WTC11 (cell line): ENCODE results near the gene GALNT4.

Experiments
- NFYB ChIP-seq: sonication (generic); formaldehyde crosslinking; conservative IDR thresholded peaks from 2 replicates; pipeline ENCODE4 v1.8.0; 2022; ENCODE audit warnings: low read depth, missing genetic modification reagents
- NR2C2 ChIP-seq: sonication (generic); formaldehyde crosslinking; IDR thresholded peaks from 2 replicates; pipeline ENCODE4 v1.8.0; 2022; ENCODE audit warnings: mild to moderate bottlenecking, missing genetic modification reagents
- SP1 ChIP-seq: sonication (generic); formaldehyde crosslinking; conservative IDR thresholded peaks from 2 replicates; pipeline ENCODE4 v1.8.1; 2022; ENCODE audit warnings: missing genetic modification reagents
- ZNF121 ChIP-seq: sonication (generic); formaldehyde crosslinking; IDR thresholded peaks from 2 replicates; pipeline ENCODE4 v1.8.0; 2023; ENCODE audit warnings: missing genetic modification reagents
- ZNF138 ChIP-seq: sonication (generic); formaldehyde crosslinking; conservative IDR thresholded peaks from 2 replicates; pipeline ENCODE4 v1.8.1; 2022; ENCODE audit warnings: mild to moderate bottlenecking, moderate library complexity, missing genetic modification reagents
- ZNF263 ChIP-seq: sonication (generic); formaldehyde crosslinking; IDR thresholded peaks from 2 replicates; pipeline ENCODE4 v1.8.1; 2022; ENCODE audit warnings: low read depth, mild to moderate bottlenecking, moderate library complexity, missing genetic modification reagents
- TF ChIP-seq, protein P1 (sequence below): fragments of 200-600 bp; IDR thresholded peaks from 2 replicates; pipeline ENCODE4 v1.8.0; 2022; ENCODE audit warnings: antibody characterized with exemption
- TF ChIP-seq, protein P2 (sequence below): sonication (generic); formaldehyde crosslinking; IDR thresholded peaks from 2 replicates; pipeline ENCODE4 v1.8.0; 2022; ENCODE audit warnings: mild to moderate bottlenecking, missing genetic modification reagents
- TF ChIP-seq, protein P3 (sequence below): sonication (generic); formaldehyde crosslinking; IDR thresholded peaks from 2 replicates; pipeline ENCODE4 v1.8.0; 2022; ENCODE audit warnings: mild to moderate bottlenecking, missing genetic modification reagents

- TF ChIP-seq, protein P1, sequence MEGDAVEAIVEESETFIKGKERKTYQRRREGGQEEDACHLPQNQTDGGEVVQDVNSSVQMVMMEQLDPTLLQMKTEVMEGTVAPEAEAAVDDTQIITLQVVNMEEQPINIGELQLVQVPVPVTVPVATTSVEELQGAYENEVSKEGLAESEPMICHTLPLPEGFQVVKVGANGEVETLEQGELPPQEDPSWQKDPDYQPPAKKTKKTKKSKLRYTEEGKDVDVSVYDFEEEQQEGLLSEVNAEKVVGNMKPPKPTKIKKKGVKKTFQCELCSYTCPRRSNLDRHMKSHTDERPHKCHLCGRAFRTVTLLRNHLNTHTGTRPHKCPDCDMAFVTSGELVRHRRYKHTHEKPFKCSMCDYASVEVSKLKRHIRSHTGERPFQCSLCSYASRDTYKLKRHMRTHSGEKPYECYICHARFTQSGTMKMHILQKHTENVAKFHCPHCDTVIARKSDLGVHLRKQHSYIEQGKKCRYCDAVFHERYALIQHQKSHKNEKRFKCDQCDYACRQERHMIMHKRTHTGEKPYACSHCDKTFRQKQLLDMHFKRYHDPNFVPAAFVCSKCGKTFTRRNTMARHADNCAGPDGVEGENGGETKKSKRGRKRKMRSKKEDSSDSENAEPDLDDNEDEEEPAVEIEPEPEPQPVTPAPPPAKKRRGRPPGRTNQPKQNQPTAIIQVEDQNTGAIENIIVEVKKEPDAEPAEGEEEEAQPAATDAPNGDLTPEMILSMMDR = no peak
- no peak for TF ChIP-seq NFYB (CRISPR knock-in tag)
- TF ChIP-seq SP1 = no peak
- no peak for TF ChIP-seq NR2C2 (CRISPR knock-in tag)
- TF ChIP-seq ZNF263 = no peak
- TF ChIP-seq, protein P2, sequence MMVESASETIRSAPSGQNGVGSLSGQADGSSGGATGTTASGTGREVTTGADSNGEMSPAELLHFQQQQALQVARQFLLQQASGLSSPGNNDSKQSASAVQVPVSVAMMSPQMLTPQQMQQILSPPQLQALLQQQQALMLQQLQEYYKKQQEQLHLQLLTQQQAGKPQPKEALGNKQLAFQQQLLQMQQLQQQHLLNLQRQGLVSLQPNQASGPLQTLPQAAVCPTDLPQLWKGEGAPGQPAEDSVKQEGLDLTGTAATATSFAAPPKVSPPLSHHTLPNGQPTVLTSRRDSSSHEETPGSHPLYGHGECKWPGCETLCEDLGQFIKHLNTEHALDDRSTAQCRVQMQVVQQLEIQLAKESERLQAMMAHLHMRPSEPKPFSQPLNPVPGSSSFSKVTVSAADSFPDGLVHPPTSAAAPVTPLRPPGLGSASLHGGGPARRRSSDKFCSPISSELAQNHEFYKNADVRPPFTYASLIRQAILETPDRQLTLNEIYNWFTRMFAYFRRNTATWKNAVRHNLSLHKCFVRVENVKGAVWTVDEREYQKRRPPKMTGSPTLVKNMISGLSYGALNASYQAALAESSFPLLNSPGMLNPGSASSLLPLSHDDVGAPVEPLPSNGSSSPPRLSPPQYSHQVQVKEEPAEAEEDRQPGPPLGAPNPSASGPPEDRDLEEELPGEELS = no peak
- no peak for TF ChIP-seq ZNF138
- TF ChIP-seq ZNF121 = no peak
- TF ChIP-seq, protein P3, sequence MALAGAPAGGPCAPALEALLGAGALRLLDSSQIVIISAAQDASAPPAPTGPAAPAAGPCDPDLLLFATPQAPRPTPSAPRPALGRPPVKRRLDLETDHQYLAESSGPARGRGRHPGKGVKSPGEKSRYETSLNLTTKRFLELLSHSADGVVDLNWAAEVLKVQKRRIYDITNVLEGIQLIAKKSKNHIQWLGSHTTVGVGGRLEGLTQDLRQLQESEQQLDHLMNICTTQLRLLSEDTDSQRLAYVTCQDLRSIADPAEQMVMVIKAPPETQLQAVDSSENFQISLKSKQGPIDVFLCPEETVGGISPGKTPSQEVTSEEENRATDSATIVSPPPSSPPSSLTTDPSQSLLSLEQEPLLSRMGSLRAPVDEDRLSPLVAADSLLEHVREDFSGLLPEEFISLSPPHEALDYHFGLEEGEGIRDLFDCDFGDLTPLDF = no peak
Measured at GRCh38 chr12:89573051-89573810, 48.6 kb upstream of the GALNT4 start.
